H1 (cell line): ENCODE data around the gene DDHD1. TPM values are rescaled to one million over a fixed set of nuclear protein-coding genes. Genes with fewer than 3 reads are reported as not detected.

Source experiments
- CTCF ChIA-PET: fragments of 300-600 bp; sonication (Branson Sonifier 250); formaldehyde crosslinking; loops from one replicate; lab custom pipeline; 2021; ENCODE audit not compliant: partially characterized antibody; lab: Charles Lee
- POLR2A ChIA-PET: fragments of 300-600 bp; sonication (Branson Sonifier 250); formaldehyde crosslinking; loops from one replicate; lab custom pipeline; 2021; ENCODE audit warnings: inconsistent platforms; ENCODE audit not compliant: partially characterized antibody; lab: Charles Lee
- DNase-seq, 2 experiments: peaks; one replicate each; pipeline versions ENCODE4 v3.0.0 to v3.0.0-alpha.2; 2010 to 2022; ENCODE audit warnings: low spot score in 2 of 2, low read depth in 1 of 2, mixed read lengths in 1 of 2
- FAIRE-seq: peaks from 2 replicates; lab custom pipeline; 2011; peaks lifted over from hg19 to GRCh38; lab: Jason Lieb, UNC
- H2AFZ ChIP-seq: 2 replicates; pipeline ENCODE4 v1.8.1; 2012; ENCODE audit warnings: low read length, inconsistent platforms
- H2AK5ac ChIP-seq: 2 replicates; pipeline ENCODE4 v1.6.1; 2013; ENCODE audit warnings: low read depth, low read length
- H2BK120ac ChIP-seq: replicated peaks from 2 replicates; pipeline ENCODE3; 2013; ENCODE audit warnings: low read depth, low read length, inconsistent platforms
- H2BK12ac ChIP-seq: 2 replicates; pipeline ENCODE4 v1.6.1; 2013; ENCODE audit warnings: low read depth, low read length
- H2BK15ac ChIP-seq: 2 replicates; pipeline ENCODE4 v1.6.1; 2013; ENCODE audit warnings: low read length
- H2BK20ac ChIP-seq: 2 replicates; pipeline ENCODE4 v1.6.1; 2013; ENCODE audit warnings: low read length
- H2BK5ac ChIP-seq: 2 replicates; pipeline ENCODE4 v1.6.1; 2013; ENCODE audit warnings: low read depth, low read length
- H3K14ac ChIP-seq: 2 replicates; pipeline ENCODE4 v1.6.1; 2013; ENCODE audit warnings: inconsistent platforms; ENCODE audit not compliant: insufficient read length
- H3K18ac ChIP-seq: 2 replicates; pipeline ENCODE4 v1.6.1; 2013; ENCODE audit warnings: low read length; ENCODE audit errors: extremely low read depth
- H3K23ac ChIP-seq: 2 replicates; pipeline ENCODE4 v1.6.1; 2013; ENCODE audit warnings: inconsistent platforms; ENCODE audit not compliant: insufficient read length
- H3K23me2 ChIP-seq: 2 replicates; pipeline ENCODE4 v1.6.1; 2013; ENCODE audit warnings: low read depth, low read length
- H3K27ac ChIP-seq: 2 replicates; pipeline ENCODE4 v1.6.1; 2011; ENCODE audit warnings: low read depth, low read length, inconsistent platforms
- H3K27me3 ChIP-seq, 4 experiments: replicated peaks in 1 of 4; 1 replicate in 1 of 4; 2 replicates in 3 of 4; pipeline versions ENCODE4 v1.6.1 to v1.8.1; 2011 to 2013; ENCODE audit warnings: low read length in 3 of 4, mild to moderate bottlenecking in 3 of 4, inconsistent platforms in 2 of 4, mixed read lengths in 2 of 4, moderate library complexity in 1 of 4; ENCODE audit not compliant: control insufficient read depth in 3 of 4, insufficient read depth in 3 of 4; ENCODE audit errors: extremely low read depth in 1 of 4
- H3K36me3 ChIP-seq, 4 experiments: 2 replicates each; pipeline versions ENCODE4 v1.6.1 to v1.8.1; 2011 to 2013; ENCODE audit warnings: mild to moderate bottlenecking in 4 of 4, low read length in 3 of 4, moderate library complexity in 2 of 4, control low read depth in 1 of 4, inconsistent platforms in 1 of 4; ENCODE audit not compliant: insufficient read depth in 4 of 4, control insufficient read depth in 2 of 4
- H3K4ac ChIP-seq: replicated peaks from 2 replicates; pipeline ENCODE3; 2013; ENCODE audit warnings: low read length, low read depth, mixed read lengths, inconsistent platforms; ENCODE audit not compliant: insufficient read length
- H3K4me1 ChIP-seq, 4 experiments: replicated peaks in 1 of 4; 1 replicate in 1 of 4; 2 replicates in 3 of 4; pipeline versions ENCODE4 v1.6.1 to v1.8.1; 2011 to 2013; ENCODE audit warnings: low read length in 3 of 4, inconsistent platforms in 2 of 4, mixed read lengths in 1 of 4; ENCODE audit not compliant: insufficient read depth in 4 of 4, control insufficient read depth in 3 of 4
- H3K4me2 ChIP-seq, 2 experiments: 2 replicates each; pipeline versions ENCODE4 v1.6.1 to v1.8.1; 2011 to 2013; ENCODE audit warnings: low read depth in 2 of 2, low read length in 2 of 2, control low read depth in 1 of 2, inconsistent platforms in 1 of 2, mild to moderate bottlenecking in 1 of 2; ENCODE audit not compliant: insufficient read depth in 1 of 2
- H3K4me3 ChIP-seq, 4 experiments: fragments of 200-600, 300-600 bp in 1 of 4; sonication (generic), shearing (Covaris generic), sonication (Bioruptor Twin) in 1 of 4; 2 replicates each; pipeline versions ENCODE4 v1.5.1 to v1.8.1; 2011 to 2016; ENCODE audit warnings: low read length in 4 of 4, low read depth in 3 of 4, control low read depth in 2 of 4, inconsistent platforms in 2 of 4, mild to moderate bottlenecking in 2 of 4, mixed read lengths in 1 of 4, moderate library complexity in 1 of 4; ENCODE audit not compliant: insufficient read depth in 2 of 4; ENCODE audit errors: extremely low read depth in 1 of 4
- H3K56ac ChIP-seq: replicated peaks from 2 replicates; pipeline ENCODE3; 2013; ENCODE audit warnings: low read depth, mild to moderate bottlenecking, mixed read lengths, low read length, inconsistent platforms; ENCODE audit not compliant: insufficient read length
- H3K79me1 ChIP-seq: 2 replicates; pipeline ENCODE4 v1.6.1; 2013; ENCODE audit warnings: low read depth, low read length, control low read depth
- H3K79me2 ChIP-seq, 2 experiments: 2 replicates each; pipeline versions ENCODE4 v1.6.1 to v1.8.1; 2012 to 2013; ENCODE audit warnings: low read length in 2 of 2, mild to moderate bottlenecking in 2 of 2, inconsistent platforms in 1 of 2; ENCODE audit not compliant: insufficient read depth in 2 of 2, control insufficient read depth in 1 of 2
- H3K9ac ChIP-seq, 4 experiments: replicated peaks in 1 of 4; 1 replicate in 1 of 4; 2 replicates in 3 of 4; pipeline versions ENCODE4 v1.6.1 to v1.8.1; 2011 to 2013; ENCODE audit warnings: low read depth in 3 of 4, low read length in 3 of 4, control low read depth in 2 of 4, mild to moderate bottlenecking in 2 of 4, moderate library complexity in 2 of 4, inconsistent platforms in 1 of 4; ENCODE audit errors: extremely low read depth in 1 of 4
- H3K9me3 ChIP-seq, 2 experiments: 2 replicates each; pipeline versions ENCODE4 v1.6.1 to v1.8.1; 2012 to 2013; ENCODE audit warnings: mild to moderate bottlenecking in 2 of 2, moderate library complexity in 2 of 2, control low read depth in 1 of 2, inconsistent platforms in 1 of 2, low read depth in 1 of 2, low read length in 1 of 2, mixed read lengths in 1 of 2; ENCODE audit not compliant: insufficient read depth in 2 of 2
- H4K20me1 ChIP-seq, 2 experiments: replicated peaks in 1 of 2; 2 replicates each; pipeline versions ENCODE3 to v1.8.1; 2011 to 2013; ENCODE audit warnings: inconsistent platforms in 2 of 2, low read length in 2 of 2, mild to moderate bottlenecking in 1 of 2; ENCODE audit not compliant: insufficient read depth in 2 of 2, control insufficient read depth in 1 of 2
- H4K5ac ChIP-seq: 2 replicates; pipeline ENCODE4 v1.6.1; 2013; ENCODE audit warnings: low read length, low read depth, mixed read lengths, inconsistent platforms; ENCODE audit not compliant: insufficient read length
- H4K8ac ChIP-seq: 2 replicates; pipeline ENCODE4 v1.8.0; 2013; ENCODE audit warnings: mild to moderate bottlenecking, moderate library complexity, low read length, inconsistent platforms; ENCODE audit not compliant: insufficient read depth; ENCODE audit errors: extremely low read depth
- H4K91ac ChIP-seq: replicated peaks from 2 replicates; pipeline ENCODE3; 2013; ENCODE audit warnings: low read length, mixed read lengths, inconsistent platforms; ENCODE audit not compliant: insufficient read length
- CREB1 ChIP-seq: IDR thresholded peaks from 2 replicates; pipeline ENCODE4 v1.6.1; 2012; ENCODE audit warnings: inconsistent platforms
- WGBS, 2 experiments: shearing (Covaris generic) in 1 of 2; methylation state at CpG; one replicate each; pipeline versions ENCODE4 v1.1.6 to v1.1.7; 2013 to 2015; ENCODE audit warnings: low lambda C conversion rate in 2 of 2, mixed read lengths in 2 of 2, inconsistent platforms in 1 of 2, low coverage in 1 of 2, missing lambda C conversion rate in 1 of 2; ENCODE audit not compliant: insufficient replicate concordance in 2 of 2, insufficient coverage in 1 of 2, insufficient read length in 1 of 2; ENCODE audit errors: extremely low coverage in 1 of 2, missing lambda C conversion rate in 1 of 2; 5-methylcytosine and 5-hydroxymethylcytosine counted together
- polyA plus RNA-seq, 7 experiments: library from polyadenylated mRNA; depleted of rRNA in 3 of 7; stranded (reverse) in 5 of 7; unstranded in 2 of 7; fragments of >200 nt in 5 of 7; fragments of 200-250 nt in 2 of 7; gene quantifications; 1 replicate in 5 of 7; 2 replicates in 1 of 7; 4 replicates in 1 of 7; pipeline versions ENCODE4 v1.2.1 to v1.2.3, GENCODE V29; 2011 to 2013; ENCODE audit warnings: missing spikeins in 2 of 7, mixed read lengths in 2 of 7
- total RNA-seq: library from RNA; stranded (reverse); fragmentation: NEBNext Ultra II Directional; extraction: Animal tissue kit (Norgen Biotek cat#: 25700); gene quantifications from 2 replicates; pipeline ENCODE4 v1.2.1, GENCODE V29; 2021

The DDHD1 gene
- total and polyA plus RNA-seq, 2 of the 8 experiments (the other 6 are each of a cell fraction or from before 2014, with no cell fraction given) = 3.6 to 16.0 TPM

GRCh38 chr14:53093206-53093605 is 59.9 kb downstream of the DDHD1 start:
- H2BK120ac ChIP-seq = no peak overlapping the region
- no peak overlapping the region for H4K5ac ChIP-seq
- TF ChIP-seq CREB1 = no peak
- no peak overlapping the region for H3K18ac ChIP-seq
- DNase-seq = no peak
- no peaks in the 10 kb centered on the region for H3K9me3 ChIP-seq
- H2BK5ac ChIP-seq = no peak overlapping the region
- no peaks in the 10 kb centered on the region; a peak in 1 of 8 replicates for H3K36me3 ChIP-seq
- no peak overlapping the region for H4K91ac ChIP-seq
- no peak for FAIRE-seq
- no peak overlapping the region for H3K9ac ChIP-seq
- no peak overlapping the region for H3K27ac ChIP-seq
- H4K20me1 ChIP-seq = no peaks in the 10 kb centered on the region
- no peak overlapping the region for H3K4ac ChIP-seq
- H3K27me3 ChIP-seq = no peaks in the 10 kb centered on the region
- no peak overlapping the region for H2BK20ac ChIP-seq
- no peak overlapping the region for H2BK12ac ChIP-seq
- H3K79me2 ChIP-seq = no peaks in the 10 kb centered on the region
- H4K8ac ChIP-seq = no peak overlapping the region
- no peaks in the 10 kb centered on the region for H3K4me1 ChIP-seq
- no peak overlapping the region for H3K23ac ChIP-seq
- H3K23me2 ChIP-seq = no peaks in the 10 kb centered on the region
- H2BK15ac ChIP-seq = no peak overlapping the region
- no peak overlapping the region for H3K14ac ChIP-seq
- H3K56ac ChIP-seq = no peak overlapping the region
- CTCF ChIA-PET = interaction anchor here (0.7 to 1.2 kb wide), 2 partner anchors 87 to 202 kb away, joined by 3 to 4 read pairs; no protein-coding TSS in a partner anchor
- WGBS, 2 experiments = 92% methylated on average over 1 of the region's 1 CpG; no CpG with 5 or more reads in 1 of the 2 experiments
- H3K4me2 ChIP-seq = no peak overlapping the region
- H3K79me1 ChIP-seq = no peaks in the 10 kb centered on the region
- H3K4me3 ChIP-seq = no peak overlapping the region
- H2AK5ac ChIP-seq = no peak overlapping the region
- POLR2A ChIA-PET = no interaction called here
- no peak overlapping the region for H2AFZ ChIP-seq
